Measurements from ENCODE around the gene GUCY2F.
A peak's percentile ranks its signal among the peaks of the same experiment; 100 is the strongest.

Gene GUCY2F

GRCh38 chrX:109481986-109482385, at the start of gene GUCY2F:
Gene GUCY2F (minus strand): TSS chrX:109482086. CDS start chrX:109475936, 6,150 bp downstream.
- DNase-seq (ENCODE audit: low read depth) = no peak

- DNase-seq (ENCODE audit: low read depth) = no peak
Measured at GRCh38 chrX:109519001-109519400, 37.1 kb upstream of the GUCY2F start.

- no peak for DNase-seq (ENCODE audit: low read depth)
Measured at GRCh38 chrX:109511113-109511512, 29.2 kb upstream of the GUCY2F start.

- no peak for DNase-seq (ENCODE audit: low read depth)
Measured at GRCh38 chrX:109508915-109509314, 27.0 kb upstream of the GUCY2F start.

GRCh38 chrX:109501176-109501575, 19.3 kb upstream of the GUCY2F start:
- no peak for DNase-seq (ENCODE audit: low read depth)

GRCh38 chrX:109498434-109498833, 16.5 kb upstream of the GUCY2F start:
- no peak for DNase-seq (ENCODE audit: low read depth)

- DNase-seq (ENCODE audit: low read depth) = no peak
Measured at GRCh38 chrX:109489174-109489573, 7.3 kb upstream of the GUCY2F start.

GRCh38 chrX:109487640-109488039, 5.8 kb upstream of the GUCY2F start:
- DNase-seq (ENCODE audit: low read depth) = no peak

GRCh38 chrX:109485470-109486340, 3.8 kb upstream of the GUCY2F start:
- DNase-seq (ENCODE audit: low read depth) = peak; percentile 57

GRCh38 chrX:109484886-109485285, 3.0 kb upstream of the GUCY2F start:
- no peak for DNase-seq (ENCODE audit: low read depth)

- DNase-seq (ENCODE audit: low read depth) = peak; percentile 9
Measured at GRCh38 chrX:109475174-109475891, 6.6 kb downstream of the GUCY2F start.

- peak; percentile 9 for DNase-seq (ENCODE audit: low read depth)
Measured at GRCh38 chrX:109472939-109473735, 8.7 kb downstream of the GUCY2F start.

- no peak for DNase-seq (ENCODE audit: low read depth)
Measured at GRCh38 chrX:109464231-109464630, 17.7 kb downstream of the GUCY2F start.

GRCh38 chrX:109463784-109464183, 18.1 kb downstream of the GUCY2F start:
- DNase-seq (ENCODE audit: low read depth) = no peak

- DNase-seq (ENCODE audit: low read depth) = peak; percentile 8
Measured at GRCh38 chrX:109448282-109448938, 33.5 kb downstream of the GUCY2F start.

- no peak for DNase-seq (ENCODE audit: low read depth)
Measured at GRCh38 chrX:109441266-109441665, 40.6 kb downstream of the GUCY2F start.

- DNase-seq (ENCODE audit: low read depth) = no peak
Measured at GRCh38 chrX:109440475-109440874, 41.4 kb downstream of the GUCY2F start.

GRCh38 chrX:109409181-109409580, 72.7 kb downstream of the GUCY2F start:
- DNase-seq (ENCODE audit: low read depth) = no peak

- DNase-seq (ENCODE audit: low read depth) = no peak
Measured at GRCh38 chrX:109403922-109404321, 78.0 kb downstream of the GUCY2F start.

GRCh38 chrX:109399831-109400230, 82.1 kb downstream of the GUCY2F start:
- no peak for DNase-seq (ENCODE audit: low read depth)

GRCh38 chrX:109398833-109399232, 83.1 kb downstream of the GUCY2F start:
- no peak for DNase-seq (ENCODE audit: low read depth)

- no peak for DNase-seq (ENCODE audit: low read depth)
Measured at GRCh38 chrX:109398061-109398460, 83.8 kb downstream of the GUCY2F start.
